ENCODE results near the gene PAPOLG.

The PAPOLG gene

GRCh38 chr2:60745330-60745729 is 10.7 kb upstream of the PAPOLG start:
- H3K4me3 ChIP-seq (ENCODE audit: low read depth, low read length), result no peak overlapping the region
- H3K27me3 ChIP-seq (ENCODE audit: control insufficient read depth, insufficient read depth, low read length), result no peaks in the 10 kb centered on the region
- no peak overlapping the region for H3K4me2 ChIP-seq (ENCODE audit: low read length)
- TF ChIP-seq CTCF (IDR thresholded peaks at IDR 0.05), result no peak
- H3K4me1 ChIP-seq, result no peaks in the 10 kb centered on the region
- H3K79me2 ChIP-seq, result no peaks in the 10 kb centered on the region
- no peak overlapping the region for H3K9ac ChIP-seq
- H3K27ac ChIP-seq, result no peak overlapping the region
- H3K36me3 ChIP-seq (ENCODE audit: control insufficient read depth, insufficient read depth, low read length), result no peaks in the 10 kb centered on the region
- H2AFZ ChIP-seq, result no peak overlapping the region
- H3K9me3 ChIP-seq (ENCODE audit: control insufficient read depth, low read length), result no peaks in the 10 kb centered on the region

- Histone ChIP-seq H3K27ac (no peak overlapping the region), H3K36me3 (ENCODE audit: control insufficient read depth, insufficient read depth, low read length) (no peaks in the 10 kb centered on the region)
Observed at GRCh38 chr2:60745761-60746160, 10.3 kb upstream of the PAPOLG start.

GRCh38 chr2:60746318-60746717 is 9.8 kb upstream of the PAPOLG start:
- H3K27me3 ChIP-seq (ENCODE audit: control insufficient read depth, insufficient read depth, low read length), result no peaks in the 10 kb centered on the region
- H3K4me2 ChIP-seq (ENCODE audit: low read length), result no peak overlapping the region
- no peak overlapping the region for H2AFZ ChIP-seq
- no peaks in the 10 kb centered on the region for H3K4me1 ChIP-seq
- no peak overlapping the region for H3K27ac ChIP-seq
- no peaks in the 10 kb centered on the region for H3K79me2 ChIP-seq
- no peak overlapping the region for H3K9ac ChIP-seq
- no peak overlapping the region for H3K4me3 ChIP-seq (ENCODE audit: low read depth, low read length)
- H3K9me3 ChIP-seq (ENCODE audit: control insufficient read depth, low read length), result no peaks in the 10 kb centered on the region
- no peak for TF ChIP-seq CTCF (IDR thresholded peaks at IDR 0.05)
- H3K36me3 ChIP-seq (ENCODE audit: control insufficient read depth, insufficient read depth, low read length), result no peaks in the 10 kb centered on the region

More at GRCh38 chr2:60745761-60746160, 10.3 kb upstream of the PAPOLG start:
- no peak for TF ChIP-seq CTCF (IDR thresholded peaks at IDR 0.05)
- Histone ChIP-seq H3K9ac (no peak overlapping the region), H3K4me2 (ENCODE audit: low read length) (no peak overlapping the region), H2AFZ (no peak overlapping the region), H3K4me3 (ENCODE audit: low read depth, low read length) (no peak overlapping the region), H3K4me1 (no peaks in the 10 kb centered on the region), H3K9me3 (ENCODE audit: control insufficient read depth, low read length) (no peaks in the 10 kb centered on the region), H3K27me3 (ENCODE audit: control insufficient read depth, insufficient read depth, low read length) (no peaks in the 10 kb centered on the region), H3K79me2 (no peaks in the 10 kb centered on the region)

GRCh38 chr2:60759654-60760053 is 3.6 kb downstream of the PAPOLG start:
- Histone ChIP-seq H3K9me3 (ENCODE audit: control insufficient read depth, low read length) (no peaks in the 10 kb centered on the region), H2AFZ (no peak overlapping the region), H3K36me3 (ENCODE audit: control insufficient read depth, insufficient read depth, low read length) (no peaks in the 10 kb centered on the region)

More at GRCh38 chr2:60759654-60760053, 3.6 kb downstream of the PAPOLG start:
- H3K79me2 ChIP-seq, result peaks cover 22% of the 10 kb centered on the region
- H3K27me3 ChIP-seq (ENCODE audit: control insufficient read depth, insufficient read depth, low read length), result no peaks in the 10 kb centered on the region
- TF ChIP-seq CTCF (IDR thresholded peaks at IDR 0.05), result no peak
- H3K4me3 ChIP-seq (ENCODE audit: low read depth, low read length), result no peak overlapping the region
- H3K9ac ChIP-seq, result no peak overlapping the region
- no peak overlapping the region for H3K27ac ChIP-seq
- H3K4me2 ChIP-seq (ENCODE audit: low read length), result no peak overlapping the region
- peaks cover 6% of the 10 kb centered on the region for H3K4me1 ChIP-seq

All from parathyroid adenoma (tissue), 2 donors.